IPS DF 4.7 (cell line): ENCODE data around the gene PTTG1.

Experiments
- DNase-seq: peaks from one replicate; pipeline ENCODE4 v3.0.0-alpha.2; 2013; ENCODE audit warnings: low spot score; ENCODE audit errors: extremely low read depth

Gene PTTG1

GRCh38 chr5:160421625-160422258 lies at the start of gene PTTG1:
Gene PTTG1 (plus strand): TSS chr5:160421855. CDS start chr5:160422313, 458 bp downstream.
- no peak for DNase-seq

- no peak for DNase-seq
Observed at GRCh38 chr5:160375166-160375565, 46.5 kb upstream of the PTTG1 start.

- DNase-seq, result no peak
Observed at GRCh38 chr5:160375701-160376100, 46.0 kb upstream of the PTTG1 start.

- DNase-seq, result no peak
Observed at GRCh38 chr5:160376416-160376815, 45.2 kb upstream of the PTTG1 start.

- no peak for DNase-seq
Observed at GRCh38 chr5:160377651-160378050, 44.0 kb upstream of the PTTG1 start.

GRCh38 chr5:160378330-160378729 lies 43.3 kb upstream of the PTTG1 start:
- DNase-seq, result no peak

- DNase-seq, result no peak
Observed at GRCh38 chr5:160379511-160379910, 42.1 kb upstream of the PTTG1 start.

- DNase-seq, result no peak
Observed at GRCh38 chr5:160380041-160380440, 41.6 kb upstream of the PTTG1 start.

- no peak for DNase-seq
Observed at GRCh38 chr5:160382346-160382745, 39.3 kb upstream of the PTTG1 start.

- no peak for DNase-seq
Observed at GRCh38 chr5:160384681-160385080, 37.0 kb upstream of the PTTG1 start.

GRCh38 chr5:160385496-160385895 lies 36.2 kb upstream of the PTTG1 start:
- no peak for DNase-seq

GRCh38 chr5:160387445-160387844 lies 34.2 kb upstream of the PTTG1 start:
- DNase-seq, result no peak

GRCh38 chr5:160390787-160391696 lies 30.6 kb upstream of the PTTG1 start:
- no peak for DNase-seq

GRCh38 chr5:160395111-160395510 lies 26.5 kb upstream of the PTTG1 start:
- DNase-seq, result no peak

GRCh38 chr5:160397492-160397891 lies 24.2 kb upstream of the PTTG1 start:
- DNase-seq, result no peak

GRCh38 chr5:160398806-160399205 lies 22.8 kb upstream of the PTTG1 start:
- no peak for DNase-seq

- no peak for DNase-seq
Observed at GRCh38 chr5:160399402-160400353, 22.0 kb upstream of the PTTG1 start, which contains the start of gene FAM200C. Gene FAM200C (minus strand): TSS chr5:160400054. CDS start chr5:160395490, 4,564 bp downstream.

- DNase-seq, result no peak
Observed at GRCh38 chr5:160418561-160419457, 2.8 kb upstream of the PTTG1 start, which contains the start of gene SLU7. Gene SLU7 (minus strand): TSS chr5:160419081. CDS start chr5:160415294, 3,787 bp downstream.

GRCh38 chr5:160419458-160420330 lies 2.0 kb upstream of the PTTG1 start:
- DNase-seq, result no peak

GRCh38 chr5:160420331-160420610 lies 1.4 kb upstream of the PTTG1 start:
- DNase-seq, result no peak
